ENCODE data around the gene SEC16A.
A peak's percentile ranks its signal among the peaks of the same experiment; 100 is the strongest.

SEC16A gene

DNA sequence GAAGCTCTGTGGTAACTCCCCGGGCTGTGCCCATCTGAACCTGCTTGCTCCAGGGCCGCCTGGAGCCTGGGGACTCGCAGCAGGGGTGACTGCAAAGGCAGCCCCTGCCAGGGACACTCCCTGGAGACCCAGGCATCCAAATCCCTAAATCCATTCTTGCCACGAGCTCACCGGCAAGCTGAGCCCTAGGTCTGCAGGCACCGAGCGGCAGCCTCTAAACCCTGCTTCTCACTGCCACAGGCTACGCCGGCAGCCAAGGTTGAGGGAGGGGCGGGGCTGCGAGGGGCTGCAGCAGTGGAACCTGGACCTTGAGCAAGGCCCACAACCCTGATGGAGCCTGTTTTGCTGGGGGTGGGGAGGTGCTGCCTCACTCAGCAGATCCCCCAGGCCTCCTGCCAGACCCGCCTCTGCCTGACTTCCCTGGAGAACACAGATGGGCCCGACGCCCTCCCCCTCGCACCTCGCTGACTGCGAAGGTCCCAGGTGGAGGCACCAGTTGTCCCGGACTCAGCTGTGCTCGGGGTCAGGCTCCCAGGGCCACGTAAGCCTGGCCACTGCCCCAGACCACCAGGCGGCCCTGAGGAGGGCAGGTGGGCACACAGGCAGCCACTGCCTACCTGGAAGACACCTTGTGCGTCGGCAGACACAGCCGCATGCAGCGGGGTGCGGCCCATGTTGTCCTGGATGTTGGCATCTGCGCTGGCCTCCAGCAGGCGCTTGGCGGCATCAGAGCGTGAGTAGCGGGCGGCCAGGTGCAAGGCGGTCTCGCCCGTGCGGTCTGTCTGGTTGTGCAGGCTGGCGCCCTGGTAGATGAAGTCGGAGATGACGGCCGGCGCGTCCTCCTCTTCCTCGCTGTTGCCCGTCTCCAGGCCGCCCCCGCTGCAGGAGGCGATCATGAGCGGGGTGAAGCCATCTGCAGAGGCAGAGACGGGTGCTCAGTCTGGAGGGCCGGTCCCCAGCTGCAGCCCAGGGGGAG, 17.4 kb upstream of the SEC16A start:
- peak; percentile 31 for DNase-seq

DNA sequence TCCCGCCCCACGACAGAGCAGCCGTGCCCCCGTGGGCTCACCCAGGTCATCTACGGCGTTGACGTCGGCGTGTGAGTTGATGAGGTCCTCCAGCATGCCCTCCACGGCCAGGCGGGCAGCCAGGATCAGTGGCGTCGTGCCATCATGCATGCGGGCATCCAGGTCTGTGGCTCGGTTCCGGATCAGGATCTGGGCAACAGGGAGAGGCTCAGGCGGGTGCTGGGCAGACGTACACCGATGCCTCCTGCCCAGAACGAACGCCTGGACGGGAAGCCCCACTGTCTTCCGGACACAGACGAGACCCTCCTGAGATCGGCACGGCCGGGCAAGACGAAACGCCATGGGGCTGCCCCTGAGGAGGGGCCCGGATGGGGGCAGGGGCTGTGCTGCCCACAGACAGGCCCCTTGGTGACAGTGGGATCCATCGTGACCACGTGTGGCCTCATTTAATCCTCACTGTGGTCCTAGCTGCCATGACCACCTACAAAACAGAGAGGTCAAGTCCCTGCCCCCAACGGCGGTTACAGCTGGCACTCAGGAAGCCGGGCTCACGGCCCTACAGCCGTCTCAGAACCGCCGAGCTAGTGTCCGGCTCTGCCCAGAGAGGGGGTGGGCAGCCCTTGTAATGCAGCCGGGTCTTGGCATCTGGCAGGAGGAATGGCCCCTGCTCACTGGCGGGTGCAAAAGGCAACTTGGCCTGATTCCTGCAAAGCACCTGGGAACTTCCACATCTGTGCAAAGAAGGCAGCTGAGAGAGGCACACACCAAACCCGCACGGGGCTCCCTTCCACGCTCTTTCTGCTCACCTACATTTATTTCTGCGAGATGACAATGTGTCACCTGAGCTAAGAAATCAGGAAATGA, 16.5 kb upstream of the SEC16A start:
- no peak for DNase-seq

DNA sequence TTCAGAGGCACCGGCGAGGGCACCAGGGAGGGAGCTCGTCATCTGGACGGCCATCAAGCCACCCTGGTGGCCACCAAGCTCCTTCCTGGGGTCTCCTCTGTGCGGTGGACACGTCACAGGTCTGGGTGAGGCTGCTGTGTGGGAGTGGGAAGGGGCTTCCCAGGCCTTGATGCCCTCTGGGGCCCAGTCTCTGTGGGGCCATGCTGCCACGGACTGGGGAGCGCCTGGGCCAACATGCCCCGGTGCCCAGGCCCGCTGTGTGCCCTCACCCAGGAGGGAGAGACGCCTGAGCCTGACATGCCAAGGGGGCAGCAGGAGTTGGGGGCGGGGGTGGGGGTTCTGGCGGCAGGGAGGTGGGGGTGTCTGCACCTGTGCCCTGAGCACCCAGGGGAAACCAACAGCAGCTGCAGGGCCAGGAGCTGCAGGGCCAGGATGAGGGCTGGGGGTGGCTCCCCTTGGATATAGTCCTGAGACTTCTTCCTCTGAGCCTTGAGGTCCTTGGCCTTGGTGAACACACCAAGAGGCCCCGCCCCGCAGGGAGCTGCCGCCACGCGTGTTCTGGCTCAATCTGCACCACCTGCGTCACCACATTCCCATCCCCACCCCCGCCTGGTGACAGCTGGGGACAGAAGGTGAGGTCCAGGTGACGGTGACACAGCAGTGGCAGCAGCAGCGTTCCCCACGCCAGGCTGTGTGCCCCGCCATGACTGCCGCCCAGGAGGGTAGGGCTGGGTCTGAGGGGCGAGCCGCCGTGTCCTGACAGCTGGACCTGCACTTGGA, 15.3 kb upstream of the SEC16A start:
- DNase-seq, result no peak

DNA sequence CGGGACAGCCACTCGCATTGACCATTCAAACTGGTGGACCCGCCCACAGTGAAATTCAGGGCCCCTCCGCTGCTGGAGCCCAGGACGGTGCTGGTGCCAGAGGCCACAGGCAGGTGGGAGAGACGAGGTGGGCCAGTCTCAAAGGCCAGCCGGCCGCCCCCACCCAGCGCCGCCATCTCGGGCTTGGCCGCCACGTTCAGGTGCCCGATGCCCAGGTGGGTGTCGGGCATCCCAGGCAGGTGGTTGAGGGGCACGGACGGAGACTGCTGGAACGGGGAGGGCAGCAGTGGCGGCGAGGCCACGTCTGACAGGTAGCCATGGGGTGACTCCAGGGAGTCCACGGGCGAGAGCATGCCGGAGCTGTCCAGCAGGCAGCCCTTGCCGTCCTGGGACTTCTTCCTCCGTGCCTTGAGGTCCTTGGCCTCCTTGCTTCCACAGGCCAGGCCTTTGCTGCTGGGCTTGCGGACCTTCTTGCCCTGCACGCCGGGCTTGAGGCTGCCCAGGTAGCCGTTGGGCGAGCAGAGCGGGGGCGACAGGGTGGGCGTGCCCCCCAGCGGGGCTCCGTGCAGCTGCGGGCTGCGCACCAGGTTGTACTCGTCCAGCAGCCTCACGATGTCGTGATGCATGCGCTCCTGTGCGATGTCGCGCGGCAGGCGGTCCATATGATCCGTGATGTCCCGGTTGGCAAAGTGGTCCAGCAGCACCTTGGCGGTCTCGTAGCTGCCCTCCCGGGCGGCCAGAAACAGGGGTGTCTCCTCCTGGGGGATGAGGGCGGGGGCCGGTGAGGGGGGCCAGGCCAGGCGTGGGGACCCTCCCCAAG, 14.2 kb upstream of the SEC16A start:
- DNase-seq, result no peak

DNA sequence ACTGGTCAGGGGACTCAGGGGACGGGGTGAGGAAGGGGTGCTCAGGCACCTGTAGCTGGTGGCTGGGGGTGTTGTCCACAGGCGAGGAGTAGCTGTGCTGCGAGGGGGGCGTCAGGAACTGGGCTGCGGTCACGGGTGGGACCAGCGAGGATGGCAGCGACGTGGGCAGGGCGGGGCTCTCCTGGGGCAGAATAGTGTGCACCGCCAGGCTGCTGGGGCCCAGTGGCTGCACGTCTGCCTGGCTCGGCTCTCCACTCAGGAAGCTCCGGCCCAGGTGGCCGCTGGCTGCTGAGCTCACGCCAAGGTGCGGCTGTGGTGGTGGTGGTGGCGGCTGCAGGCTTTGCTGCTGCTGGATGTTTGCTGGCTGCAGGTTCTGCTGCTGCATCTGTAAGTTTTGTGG, 13.3 kb upstream of the SEC16A start:
- DNase-seq, result no peak

DNA sequence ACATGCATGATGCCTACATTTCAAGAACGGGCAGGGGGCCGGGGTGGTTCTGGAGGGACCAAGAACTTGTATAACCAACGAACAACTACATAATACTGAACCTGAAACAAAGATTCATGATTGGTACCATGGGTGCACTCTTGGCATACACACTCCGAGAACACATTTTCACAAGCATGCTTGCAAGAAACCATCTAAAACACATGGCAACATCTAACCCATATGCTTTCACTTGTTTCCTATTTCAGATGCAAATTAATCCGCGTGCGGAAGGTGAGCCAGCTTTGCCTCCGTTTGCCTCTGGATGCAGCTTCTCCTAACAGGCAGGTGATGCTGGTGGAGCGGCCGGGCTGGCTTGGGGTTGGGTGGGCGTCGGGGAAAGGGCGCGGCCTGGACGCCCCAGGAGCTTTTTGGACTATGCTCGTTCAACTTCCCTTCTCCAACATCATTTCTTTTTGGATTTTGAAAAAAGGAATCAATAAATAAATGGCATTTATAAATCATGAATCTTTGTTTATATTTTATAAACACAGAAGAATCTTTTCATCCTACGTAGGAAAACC, 12.5 kb upstream of the SEC16A start:
- DNase-seq, result no peak

DNA sequence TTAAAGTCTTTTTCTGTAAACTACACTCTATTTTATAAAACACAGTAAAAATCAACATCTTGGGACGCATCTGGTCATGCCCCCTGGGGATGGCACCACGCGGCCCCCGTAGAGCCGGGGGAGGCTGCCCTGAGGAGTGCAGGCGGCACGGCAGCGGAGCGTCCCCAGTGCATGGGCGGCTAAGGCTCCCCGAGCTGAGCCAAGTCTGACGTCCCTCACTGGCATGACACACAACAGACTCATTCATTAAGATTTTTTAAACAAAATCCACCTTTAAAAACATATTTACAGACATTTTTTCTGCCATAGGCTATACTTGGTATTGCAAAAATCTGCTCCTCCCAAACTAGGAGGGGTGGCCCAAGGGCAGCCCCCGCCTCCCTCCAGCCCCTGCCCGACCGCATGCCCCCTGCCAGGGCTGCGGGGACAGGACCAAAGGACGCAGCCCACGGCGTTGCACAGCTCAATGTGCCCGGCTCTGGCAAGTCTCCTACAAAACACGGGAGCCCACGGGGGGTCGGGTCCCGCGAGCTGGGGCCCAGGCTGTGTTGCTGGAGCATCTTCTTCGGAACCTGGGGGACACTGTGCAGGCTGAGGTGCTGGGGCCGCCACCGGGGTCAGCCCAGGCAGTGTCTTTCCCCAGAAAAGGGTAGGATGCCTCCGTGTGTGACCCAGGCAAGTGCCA, 11.8 kb upstream of the SEC16A start:
- no peak for DNase-seq

DNA sequence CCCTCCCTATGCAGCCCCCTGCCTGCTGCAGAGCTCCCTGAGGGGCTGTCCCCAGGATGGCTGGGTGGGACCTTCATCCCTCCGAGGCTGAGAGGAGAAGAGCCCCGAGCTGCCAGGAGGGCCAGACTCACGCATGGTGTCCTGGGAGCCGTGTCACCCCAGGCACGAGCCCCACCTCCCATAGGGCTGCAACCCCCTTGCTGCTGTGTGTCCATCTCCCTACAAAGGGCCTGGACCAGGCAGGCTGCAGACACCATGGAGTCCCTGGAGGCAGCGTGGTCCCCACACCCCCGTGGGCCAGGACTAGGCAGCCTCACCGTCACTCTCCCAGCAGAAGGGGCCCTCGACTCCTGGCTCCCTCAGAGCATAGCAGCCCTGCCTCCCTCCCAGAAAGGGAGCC, 11.2 kb upstream of the SEC16A start:
- DNase-seq, result no peak

DNA sequence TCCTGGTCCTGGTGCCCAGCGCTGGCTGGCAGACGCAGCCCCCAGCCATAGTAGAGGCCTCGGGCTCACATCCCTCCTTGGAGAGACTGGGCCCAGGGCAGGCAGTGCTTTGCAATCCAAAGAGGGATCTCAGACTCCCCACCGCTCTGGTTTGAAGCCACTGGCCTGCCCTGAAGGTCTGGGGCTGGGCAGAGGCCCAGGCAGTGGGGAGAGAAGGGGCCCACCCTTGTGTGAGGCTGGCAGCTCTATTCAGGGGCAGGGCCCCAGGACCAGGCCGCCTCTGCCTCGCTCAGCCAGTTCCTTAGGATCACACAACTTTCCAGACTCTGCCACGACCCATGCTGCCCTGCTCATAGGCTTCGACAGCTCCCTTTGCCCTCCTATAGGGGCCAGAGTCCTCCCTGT, 10.7 kb upstream of the SEC16A start:
- no peak for DNase-seq

DNA sequence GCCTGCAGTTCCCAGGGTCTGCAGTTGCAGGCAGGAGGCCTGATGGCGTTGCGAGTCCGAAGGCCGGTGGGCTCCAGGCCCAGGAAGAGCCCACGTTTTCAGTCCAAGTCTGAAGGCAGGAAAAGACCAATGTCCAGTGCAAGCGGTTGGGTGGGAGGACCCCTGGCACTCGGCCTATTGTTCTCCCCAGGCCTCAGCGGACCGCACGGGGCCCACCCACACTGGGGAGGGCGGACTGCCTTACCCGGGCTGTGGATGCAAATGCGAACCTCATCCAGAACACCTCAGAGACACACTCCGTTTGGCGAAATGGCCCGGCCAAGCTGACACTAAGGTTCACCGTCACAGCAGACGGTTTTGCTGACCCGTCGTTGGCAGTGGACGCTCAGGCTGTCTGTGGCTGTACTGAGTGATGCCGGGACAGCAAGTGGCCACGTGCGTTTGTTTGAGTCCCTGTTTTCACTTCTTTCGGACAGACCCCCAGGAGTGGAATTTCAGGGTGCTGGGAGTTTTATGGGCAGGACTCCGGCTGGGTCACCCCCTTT, 10.2 kb upstream of the SEC16A start:
- DNase-seq, result no peak

DNA sequence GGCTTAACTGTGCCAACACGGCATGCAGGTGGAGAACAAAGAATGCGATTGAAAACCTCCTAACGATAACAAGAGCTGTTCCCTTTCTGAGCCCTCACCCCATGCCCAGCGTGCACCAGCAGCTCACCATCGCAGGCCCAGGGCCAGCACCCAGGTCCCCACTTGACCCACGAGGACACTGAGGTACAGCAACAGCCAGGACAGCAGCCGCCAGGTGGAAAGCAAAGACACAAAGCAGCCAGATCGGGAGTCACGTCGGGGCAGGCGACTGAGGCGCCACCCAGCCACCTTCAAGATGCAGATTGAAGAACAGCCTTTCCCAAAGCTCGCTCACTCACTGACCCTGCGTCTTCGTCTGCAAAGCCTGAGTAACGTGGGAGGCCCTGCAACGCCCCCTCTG, 6.9 kb upstream of the SEC16A start:
- DNase-seq, result no peak

DNA sequence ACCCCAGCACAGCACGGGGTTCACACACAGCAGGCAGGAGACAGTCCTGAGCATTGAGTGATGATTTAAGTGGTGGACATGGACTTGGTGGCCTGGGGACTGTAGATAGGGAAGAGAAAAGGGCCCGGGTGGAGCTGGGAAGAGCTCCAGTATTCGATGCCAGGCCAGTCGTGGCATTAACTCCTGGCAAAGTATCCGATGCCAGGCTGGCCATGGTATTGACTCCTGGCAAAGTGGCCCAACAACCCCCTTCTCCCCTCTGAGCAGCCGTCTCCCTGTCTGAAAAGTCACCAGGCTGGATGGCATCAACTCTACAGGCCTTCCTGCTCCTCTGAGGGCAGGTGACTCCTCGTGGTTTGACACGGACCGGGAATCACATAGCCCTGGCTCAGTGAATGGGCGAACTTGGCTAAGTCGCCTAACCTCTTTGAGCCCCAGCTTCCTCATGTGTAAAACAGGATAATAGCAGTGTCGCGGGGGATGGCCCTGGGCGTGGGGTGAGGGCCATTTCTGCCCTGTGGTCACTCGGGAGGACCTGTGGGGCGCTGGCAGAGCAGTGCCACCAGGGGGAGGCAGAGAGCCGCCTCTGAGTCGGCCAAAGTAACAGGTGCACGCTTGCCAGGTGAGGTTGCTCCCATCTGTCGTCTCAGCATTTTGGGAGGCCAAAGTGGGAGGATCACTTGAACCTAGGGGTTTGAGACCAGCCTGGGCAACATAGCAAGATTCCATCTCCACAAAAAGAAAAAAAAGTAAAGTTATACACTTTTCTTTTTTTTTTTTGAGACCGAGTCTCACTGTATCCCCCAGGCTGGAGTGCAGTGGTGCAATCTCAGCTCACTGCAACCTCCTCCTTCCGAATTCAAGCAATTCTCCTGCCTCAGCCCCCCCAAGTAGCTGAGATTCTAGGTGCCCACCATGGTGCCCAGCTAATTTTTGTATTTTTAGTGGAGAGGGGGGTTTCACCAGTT, 5.7 kb upstream of the SEC16A start:
- peak; percentile 50 for DNase-seq

DNA sequence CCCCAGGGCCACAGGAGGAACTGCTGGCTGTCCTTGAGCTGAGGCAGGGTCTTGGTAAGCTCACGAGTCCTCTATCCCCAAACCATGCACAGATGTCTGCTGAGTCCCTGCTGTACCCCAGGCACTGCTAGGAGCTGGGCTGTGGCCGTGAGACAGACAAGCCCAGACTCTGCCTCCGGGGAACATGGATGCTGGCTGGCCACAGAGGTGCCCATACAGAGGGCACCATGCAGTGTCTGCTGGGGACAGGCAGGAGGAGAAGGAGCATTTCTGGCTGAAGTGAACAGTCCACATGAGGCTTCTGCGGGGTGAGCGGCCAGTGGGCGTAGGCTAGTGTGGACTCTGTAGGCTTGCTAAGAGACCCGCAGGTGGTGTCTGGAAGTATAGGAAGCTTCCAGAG, 4.8 kb upstream of the SEC16A start:
- DNase-seq, result no peak

DNA sequence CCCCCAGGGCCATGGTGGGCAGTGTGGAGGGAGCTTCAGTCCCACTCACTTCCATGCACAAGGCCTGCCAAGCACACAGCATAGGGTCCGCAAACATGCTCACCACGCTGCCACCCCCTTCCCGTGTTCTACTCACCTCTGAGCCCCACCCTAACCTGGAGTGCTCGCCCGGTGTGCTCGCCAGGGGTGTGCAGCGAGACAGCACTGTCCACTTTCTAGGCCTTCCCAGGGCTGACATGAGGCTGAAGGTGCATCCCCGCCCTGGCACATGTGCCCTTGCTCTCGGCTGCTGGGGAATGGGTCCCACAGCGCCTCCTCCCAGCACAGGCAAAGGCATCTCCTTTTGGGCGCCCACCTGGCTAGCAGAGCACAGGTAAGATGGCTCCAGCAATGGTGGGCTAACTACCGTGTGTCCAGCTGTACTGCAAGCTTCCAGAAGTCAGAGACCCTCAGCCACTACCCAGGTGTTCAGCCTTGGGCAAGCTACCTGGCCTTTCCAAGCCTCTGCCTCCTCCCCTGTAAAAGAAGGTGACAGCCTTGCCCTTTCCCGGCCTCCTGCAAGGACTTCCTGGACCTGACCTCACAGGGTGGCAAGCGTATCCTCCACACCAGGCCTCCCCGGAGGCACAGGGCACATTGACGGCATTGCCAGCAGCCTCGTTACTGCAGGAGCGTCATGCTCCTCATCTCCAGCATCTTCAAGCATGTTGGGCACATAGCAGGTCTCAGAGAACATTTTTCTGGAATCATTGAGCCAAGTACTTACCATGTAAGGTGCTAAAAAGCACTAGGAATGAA, 4.2 kb upstream of the SEC16A start:
- DNase-seq, result no peak

DNA sequence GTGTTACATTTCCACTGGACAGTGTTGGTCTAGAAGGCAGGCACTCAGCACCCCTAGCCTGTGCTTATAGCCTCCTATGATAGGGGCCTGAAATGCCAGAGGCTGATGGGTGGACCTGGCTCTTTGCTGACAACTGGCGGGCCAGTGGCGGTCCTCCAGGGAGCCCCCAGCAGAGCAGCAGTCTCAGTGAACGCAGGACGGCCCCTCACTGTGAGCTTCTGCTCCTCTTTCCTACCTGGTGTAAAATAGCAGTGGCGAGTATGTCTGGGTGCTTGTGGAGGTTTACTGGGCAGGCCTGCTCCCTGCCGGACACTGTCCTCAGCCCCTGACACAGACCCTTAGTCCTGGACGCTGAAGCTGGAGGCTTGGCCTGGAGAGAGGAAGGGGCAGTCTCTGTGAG, 3.3 kb upstream of the SEC16A start:
- no peak for DNase-seq

DNA sequence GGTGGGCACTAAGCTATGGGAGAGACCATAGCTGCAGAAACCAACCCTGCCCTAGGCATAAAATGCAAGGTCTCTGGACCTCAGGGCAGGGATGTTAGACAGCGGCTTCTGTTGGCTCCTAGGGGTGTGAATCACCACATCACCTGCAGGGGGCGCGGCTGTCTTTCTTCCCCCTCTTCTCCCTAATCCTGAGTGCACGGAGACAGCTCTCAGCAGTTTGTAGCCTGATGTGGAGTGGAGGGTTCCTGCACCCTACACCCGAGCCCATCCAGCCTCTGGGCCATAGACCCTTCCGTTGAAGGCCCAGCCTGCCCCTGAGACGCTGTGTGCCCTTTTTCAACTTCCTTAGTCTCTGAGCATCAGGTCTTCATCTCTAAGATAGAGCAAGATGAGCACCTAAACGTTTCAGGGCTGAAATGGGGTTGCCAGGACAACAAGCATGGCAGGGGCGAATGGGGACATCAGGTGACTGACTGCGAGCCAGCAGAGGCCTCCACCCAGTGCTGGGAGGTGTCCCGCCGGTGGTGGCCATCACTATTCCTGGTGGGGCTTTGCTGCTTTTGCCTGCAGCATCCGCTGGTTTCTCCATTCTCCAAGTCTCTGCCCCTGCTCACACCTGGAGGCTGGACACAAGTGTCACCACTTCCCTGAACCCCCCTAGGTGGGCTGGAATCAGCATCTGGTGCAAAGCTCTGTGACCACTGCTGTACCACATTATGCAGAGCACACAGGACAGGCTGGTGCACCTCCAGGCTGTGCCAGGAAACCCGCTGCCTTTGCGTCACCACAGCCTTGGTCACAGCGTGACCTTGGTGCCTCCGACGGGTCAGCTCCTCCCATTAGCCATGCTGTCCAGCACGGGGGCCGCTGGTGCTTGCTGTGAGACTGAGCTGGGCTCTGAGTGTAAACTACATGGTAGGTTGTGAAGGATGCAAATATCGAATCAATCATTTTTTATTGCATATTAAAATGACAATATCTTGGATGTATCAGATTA, 2.5 kb upstream of the SEC16A start:
- DNase-seq, result peak; percentile 64
